Choroid plexus epithelial cell (primary cell): Measurements from ENCODE around the gene ITGA5.
A peak's percentile ranks its signal among the peaks of the same experiment; 100 is the strongest.

Experiments used
- DNase-seq: peaks from one replicate; pipeline ENCODE4 v3.0.0-alpha.2; 2010; ENCODE audit warnings: low read depth
- H3K4me3 ChIP-seq: 2 replicates; pipeline ENCODE4 v1.5.1; 2011; ENCODE audit warnings: low read depth, mild to moderate bottlenecking, control low read depth, low read length, moderate library complexity
- TF ChIP-seq, protein P1 (sequence below): conservative IDR thresholded peaks from 2 replicates; pipeline ENCODE4 v1.5.1; 2011; ENCODE audit warnings: low read depth, mild to moderate bottlenecking, control low read depth, inconsistent platforms, low read length, moderate library complexity

ITGA5 gene

GRCh38 chr12:54383041-54383609, 35.9 kb downstream of the ITGA5 start:
- DNase-seq: peak; percentile 82
- TF ChIP-seq, protein P1, sequence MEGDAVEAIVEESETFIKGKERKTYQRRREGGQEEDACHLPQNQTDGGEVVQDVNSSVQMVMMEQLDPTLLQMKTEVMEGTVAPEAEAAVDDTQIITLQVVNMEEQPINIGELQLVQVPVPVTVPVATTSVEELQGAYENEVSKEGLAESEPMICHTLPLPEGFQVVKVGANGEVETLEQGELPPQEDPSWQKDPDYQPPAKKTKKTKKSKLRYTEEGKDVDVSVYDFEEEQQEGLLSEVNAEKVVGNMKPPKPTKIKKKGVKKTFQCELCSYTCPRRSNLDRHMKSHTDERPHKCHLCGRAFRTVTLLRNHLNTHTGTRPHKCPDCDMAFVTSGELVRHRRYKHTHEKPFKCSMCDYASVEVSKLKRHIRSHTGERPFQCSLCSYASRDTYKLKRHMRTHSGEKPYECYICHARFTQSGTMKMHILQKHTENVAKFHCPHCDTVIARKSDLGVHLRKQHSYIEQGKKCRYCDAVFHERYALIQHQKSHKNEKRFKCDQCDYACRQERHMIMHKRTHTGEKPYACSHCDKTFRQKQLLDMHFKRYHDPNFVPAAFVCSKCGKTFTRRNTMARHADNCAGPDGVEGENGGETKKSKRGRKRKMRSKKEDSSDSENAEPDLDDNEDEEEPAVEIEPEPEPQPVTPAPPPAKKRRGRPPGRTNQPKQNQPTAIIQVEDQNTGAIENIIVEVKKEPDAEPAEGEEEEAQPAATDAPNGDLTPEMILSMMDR: no peak
- H3K4me3 ChIP-seq: no peak overlapping the region

GRCh38 chr12:54381136-54381535, 37.9 kb downstream of the ITGA5 start:
- DNase-seq: no peak
- H3K4me3 ChIP-seq: no peak overlapping the region
- TF ChIP-seq, protein P1: no peak

DNA sequence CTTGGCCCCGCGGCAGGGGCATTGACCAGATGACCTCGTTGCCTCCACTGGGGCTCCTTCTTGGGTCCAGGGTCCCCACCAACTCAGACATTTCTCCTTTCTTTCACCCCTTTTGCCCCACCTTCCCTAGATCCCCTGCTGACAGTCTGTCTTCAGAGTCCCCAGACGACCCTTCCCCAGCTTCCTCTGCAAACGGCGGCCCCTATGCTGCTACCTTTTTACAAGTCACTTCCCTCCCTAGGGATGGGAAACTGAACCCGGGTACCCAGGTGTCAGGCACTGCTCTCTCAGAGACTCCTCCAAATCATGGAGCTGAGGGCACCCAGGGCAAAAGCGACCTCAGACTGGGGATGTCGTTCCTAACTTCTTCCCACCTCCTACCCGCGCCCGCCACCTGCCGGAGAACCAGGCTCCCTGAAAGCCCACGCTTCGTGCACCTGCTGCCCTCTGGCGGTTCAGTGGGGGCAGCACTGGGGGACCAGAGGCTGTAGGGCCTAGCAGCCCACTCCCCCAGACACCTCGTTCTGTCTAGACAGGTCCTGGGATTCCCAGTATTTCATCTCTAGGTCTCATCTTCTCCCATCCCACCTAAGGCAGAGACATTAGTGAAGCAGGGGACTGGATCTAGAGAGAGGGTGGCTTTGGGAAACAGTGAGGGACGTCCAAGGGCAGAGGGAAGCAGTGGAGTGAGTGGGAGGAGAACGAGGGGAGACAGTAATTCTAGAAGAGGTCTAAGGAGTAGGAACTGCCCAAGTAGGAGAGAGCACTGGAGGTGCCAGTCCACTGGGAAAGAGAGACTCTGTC, 39.5 kb downstream of the ITGA5 start:
- TF ChIP-seq, protein P1: peak; percentile 100
- H3K4me3 ChIP-seq: peak overlapping the region; percentile 56
- DNase-seq: peak; percentile 87

GRCh38 chr12:54378796-54379397, 40.2 kb downstream of the ITGA5 start:
- peak overlapping the region; percentile 56 for H3K4me3 ChIP-seq
- TF ChIP-seq, protein P1: no peak
- no peak for DNase-seq

DNA sequence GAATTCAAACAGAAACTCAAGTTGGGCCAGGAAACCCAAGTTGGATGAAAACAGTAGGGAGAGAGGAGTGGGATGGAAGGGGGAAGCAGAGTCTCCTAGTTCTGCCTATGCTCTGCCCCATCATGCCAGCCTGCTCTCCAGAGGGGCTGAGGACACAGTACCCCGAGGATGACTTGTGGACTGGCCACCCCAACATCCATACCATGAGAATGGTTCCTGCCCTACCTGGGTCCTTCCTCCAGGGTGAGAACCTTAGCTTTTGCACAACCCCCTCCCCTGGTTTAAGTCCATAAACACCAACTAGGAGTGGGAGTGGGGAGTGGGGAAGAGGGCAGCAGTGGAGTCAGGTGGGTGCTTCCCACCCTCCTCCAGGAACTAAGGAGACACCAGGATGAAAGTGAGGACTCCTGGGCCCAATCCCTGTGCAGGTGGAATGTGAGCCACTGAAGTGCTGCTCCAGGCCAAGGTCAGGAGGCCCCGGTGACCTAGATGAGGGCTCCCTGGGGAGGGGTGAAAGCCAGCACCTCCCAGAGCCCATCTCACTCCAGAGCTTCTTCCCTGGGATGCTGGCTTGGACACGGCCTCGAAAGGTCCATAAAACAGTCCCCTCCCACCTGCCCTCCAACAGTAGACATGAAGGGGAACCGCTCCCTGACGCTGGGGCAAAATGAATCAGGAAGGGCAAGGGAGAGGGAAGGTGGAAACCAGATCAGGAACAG, 41.1 kb downstream of the ITGA5 start:
- TF ChIP-seq, protein P1: no peak
- no peak overlapping the region for H3K4me3 ChIP-seq
- DNase-seq: no peak

GRCh38 chr12:54377007-54377406, 42.1 kb downstream of the ITGA5 start:
- no peak overlapping the region for H3K4me3 ChIP-seq
- no peak for DNase-seq
- TF ChIP-seq, protein P1: no peak
